Gastrocnemius medialis (tissue), 4 donors: Measurements from ENCODE around the gene RABAC1. TPM values are rescaled to one million over a fixed set of nuclear protein-coding genes. Genes with fewer than 3 reads are reported as not detected.

ENCODE experiments used
- ATAC-seq, 2 donors: fragments of 150-250 bp; one replicate each; pipeline ENCODE4 v1.9.1; 2016
- DNase-seq, 2 donors: peaks; one replicate each; pipeline ENCODE4 v3.0.0-alpha.2; 2019
- H3K27ac ChIP-seq, 4 donors: fragments of 200-600 bp; sonication (generic); 1 replicate in 1 of 4; 2 replicates in 3 of 4; pipeline ENCODE4 v1.5.1; 2016 to 2018; ENCODE audit warnings: mild to moderate bottlenecking in 2 of 4, moderate library complexity in 1 of 4
- H3K27me3 ChIP-seq, 3 donors: fragments of 200-600 bp; sonication (generic) in 2 of 3; 1 replicate in 1 of 3; 2 replicates in 2 of 3; pipeline versions ENCODE4 v1.5.1 to v1.6.0; 2016 to 2019; ENCODE audit warnings: mild to moderate bottlenecking in 1 of 3, moderate library complexity in 1 of 3
- H3K36me3 ChIP-seq, 2 donors: fragments of 200-600 bp; sonication (generic) in 1 of 2; one replicate each; pipeline ENCODE4 v1.5.1; 2017 to 2018
- H3K4me1 ChIP-seq, 2 donors: fragments of 200-600 bp; sonication (generic) in 1 of 2; one replicate each; pipeline ENCODE4 v1.5.1; 2016 to 2017; ENCODE audit warnings: mild to moderate bottlenecking in 2 of 2
- H3K4me3 ChIP-seq, 4 donors: fragments of 200-600 bp; sonication (generic) in 3 of 4; 1 replicate in 1 of 4; 2 replicates in 3 of 4; pipeline ENCODE4 v1.5.1; 2016 to 2019; ENCODE audit warnings: mild to moderate bottlenecking in 2 of 4
- H3K9me3 ChIP-seq, 3 donors: fragments of 200-600 bp; sonication (generic) in 2 of 3; 1 replicate in 1 of 3; 2 replicates in 2 of 3; pipeline ENCODE4 v1.5.1; 2016 to 2019
- CTCF ChIP-seq, 5 experiments: fragments of 450-650 bp in 3 of 5; fragments of 200-600 bp in 2 of 5; sonication (generic) in 2 of 5; IDR thresholded peaks in 4 of 5; conservative IDR thresholded peaks in 1 of 5; 1 replicate in 4 of 5; 2 replicates in 1 of 5; pipeline ENCODE4 v1.5.1; 2016 to 2019; ENCODE audit warnings: antibody characterized with exemption in 5 of 5, mild to moderate bottlenecking in 3 of 5, moderate library complexity in 3 of 5
- POLR2A ChIP-seq, 2 donors: fragments of 450-650 bp; IDR thresholded peaks; one replicate each; pipeline ENCODE4 v1.6.1; 2017; ENCODE audit warnings: antibody characterized with exemption in 2 of 2, mild to moderate bottlenecking in 2 of 2, moderate library complexity in 2 of 2
- in situ Hi-C, 4 donors: fragments of 200-750 bp; cut with MboI; loops; one replicate each; pipeline versions ENCODE4 v1.15.0 to v1.8.0; 2017; ENCODE audit warnings: low sequenced_read_pairs in 4 of 4
- intact Hi-C: fragments of 100-400 bp; cut with DNase I; formaldehyde crosslinking; loops from one replicate; pipeline ENCODE4 v1.15.1; 2023; ENCODE audit warnings: low total_unique reads
- total RNA-seq, 4 donors: library from RNA; depleted of rRNA; stranded (reverse); fragments of >200 nt; gene quantifications; one replicate each; pipeline versions ENCODE4 v1.1.0 to v1.2.3, GENCODE V29; 2016

RABAC1 gene
- total RNA-seq, 4 donors from 2014 or later = 94.4 to 146 (median 110) TPM

GRCh38 chr19:41977916-41978315, 18.8 kb upstream of the RABAC1 start:
- Histone ChIP-seq H3K4me1 (no peaks in the 10 kb centered on the region), H3K27me3 (no peaks in the 10 kb centered on the region), H3K9me3 (no peaks in the 10 kb centered on the region), H3K36me3 (no peaks in the 10 kb centered on the region), H3K4me3 (no peak overlapping the region), H3K27ac (no peak overlapping the region)
- ATAC-seq (no peak), DNase-seq (no peak)
- in situ Hi-C loops = no loop called here
- intact Hi-C loops = no loop called here
- TF ChIP-seq CTCF (IDR thresholded peaks at IDR 0.05 in 4 of 5, conservative IDR thresholded peaks at IDR 0.05 in 1 of 5) = no peak
- no peak for TF ChIP-seq POLR2A (IDR thresholded peaks at IDR 0.05)

- no peak for ATAC-seq
- DNase-seq = no peak
- in situ Hi-C loops = no loop called here
- H3K27ac ChIP-seq = no peak overlapping the region
- intact Hi-C loops = no loop called here
- H3K4me3 ChIP-seq = no peak overlapping the region
- peaks cover 0 to 2% (median 0%) of the 10 kb centered on the region in 3 donors for H3K27me3 ChIP-seq
- H3K4me1 ChIP-seq = no peaks in the 10 kb centered on the region
- no peaks in the 10 kb centered on the region for H3K9me3 ChIP-seq
- H3K36me3 ChIP-seq = no peaks in the 10 kb centered on the region
- no peak for TF ChIP-seq CTCF (IDR thresholded peaks at IDR 0.05 in 4 of 5, conservative IDR thresholded peaks at IDR 0.05 in 1 of 5)
- TF ChIP-seq POLR2A (IDR thresholded peaks at IDR 0.05) = no peak
Measured at GRCh38 chr19:41974652-41975051, 15.5 kb upstream of the RABAC1 start.

GRCh38 chr19:41971363-41971762, 12.2 kb upstream of the RABAC1 start:
- no peaks in the 10 kb centered on the region for H3K4me1 ChIP-seq
- intact Hi-C loops (no loop called here), in situ Hi-C loops (no loop called here)
- H3K36me3 ChIP-seq = no peaks in the 10 kb centered on the region
- no peak overlapping the region for H3K4me3 ChIP-seq
- H3K27ac ChIP-seq = no peak overlapping the region
- DNase-seq (no peak), ATAC-seq (no peak)
- H3K27me3 ChIP-seq = peaks cover 0 to 4% (median 0%) of the 10 kb centered on the region in 3 donors
- no peaks in the 10 kb centered on the region for H3K9me3 ChIP-seq
- TF ChIP-seq CTCF (IDR thresholded peaks at IDR 0.05 in 4 of 5, conservative IDR thresholded peaks at IDR 0.05 in 1 of 5) = no peak
- TF ChIP-seq POLR2A (IDR thresholded peaks at IDR 0.05) = no peak

- ATAC-seq = no peak
Measured at GRCh38 chr19:41969772-41970458, 10.8 kb upstream of the RABAC1 start.

More at GRCh38 chr19:41969772-41970458, 10.8 kb upstream of the RABAC1 start:
- Histone ChIP-seq H3K36me3 (no peaks in the 10 kb centered on the region), H3K27ac (no peak overlapping the region), H3K4me3 (no peak overlapping the region), H3K4me1 (no peaks in the 10 kb centered on the region), H3K27me3 (peaks cover 0 to 8% (median 0%) of the 10 kb centered on the region in 3 donors), H3K9me3 (no peaks in the 10 kb centered on the region)
- TF ChIP-seq POLR2A (IDR thresholded peaks at IDR 0.05) (no peak), CTCF (IDR thresholded peaks at IDR 0.05 in 4 of 5, conservative IDR thresholded peaks at IDR 0.05 in 1 of 5) (no peak)
- no peak for DNase-seq
- intact Hi-C loops (no loop called here), in situ Hi-C loops (no loop called here)
